Measurements from ENCODE around the gene ZNF618.

Gene ZNF618

DNA sequence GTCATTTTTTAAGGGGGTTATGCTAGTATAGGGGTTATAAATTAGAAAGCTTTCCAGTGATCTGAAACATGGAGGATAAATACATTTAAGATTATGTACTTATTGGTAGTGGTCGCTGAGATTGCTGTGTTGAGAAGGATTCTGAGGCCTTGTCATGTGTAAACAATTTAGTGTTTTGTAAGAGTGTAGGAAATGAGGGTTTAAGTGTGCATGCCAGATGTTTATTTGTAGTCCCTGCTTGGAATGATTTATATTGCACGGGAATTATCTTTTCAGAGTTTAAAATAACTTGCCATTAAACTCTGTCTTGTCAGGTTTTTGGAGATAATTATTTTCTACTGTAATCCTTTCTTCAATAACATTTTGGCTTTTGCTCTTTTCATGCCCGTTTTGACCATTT lies 19.4 kb downstream of the ZNF618 start:
- Histone ChIP-seq H3K27me3 (ENCODE audit: control insufficient read depth, insufficient read depth, low read length) (no peaks in the 10 kb centered on the region), H3K9ac (ENCODE audit: low read depth, low read length) (no peak overlapping the region), H3K36me3 (ENCODE audit: control insufficient read depth, insufficient read depth, low read length) (peaks cover 1% of the 10 kb centered on the region), H3K9me3 (ENCODE audit: control insufficient read depth, insufficient read depth, low read length) (0 out of 2 replicates have a peak, but pooled peaks cover 1% of the 10 kb centered on the region), H3K4me1 (ENCODE audit: control insufficient read depth, insufficient read depth, low read length) (no peaks in the 10 kb centered on the region), H3K4me3 (ENCODE audit: low read depth, low read length) (no peak overlapping the region), H3K27ac (ENCODE audit: low read depth, low read length) (no peak overlapping the region)

DNA sequence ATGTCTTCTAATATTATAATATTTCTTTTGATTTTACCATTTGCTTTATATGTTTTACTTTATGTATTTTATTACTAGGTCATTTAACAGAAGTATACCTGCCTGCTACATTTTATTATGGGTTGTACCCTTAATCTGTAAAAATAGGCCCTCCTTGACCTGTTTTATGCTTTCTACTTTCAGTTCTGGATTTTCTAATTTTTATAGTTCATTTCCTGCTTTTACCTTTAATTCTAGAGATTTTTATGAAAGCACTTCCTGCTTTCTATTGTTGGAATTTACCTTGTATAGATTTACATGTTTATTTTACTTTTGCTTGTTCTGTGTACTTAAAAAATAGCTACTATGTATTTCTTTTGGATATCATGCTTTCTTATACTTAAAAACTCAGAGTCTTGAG lies 20.6 kb downstream of the ZNF618 start:
- Histone ChIP-seq H3K9ac (ENCODE audit: low read depth, low read length) (no peak overlapping the region), H3K4me3 (ENCODE audit: low read depth, low read length) (no peak overlapping the region), H3K9me3 (ENCODE audit: control insufficient read depth, insufficient read depth, low read length) (no peaks in the 10 kb centered on the region), H3K4me1 (ENCODE audit: control insufficient read depth, insufficient read depth, low read length) (no peaks in the 10 kb centered on the region), H3K27me3 (ENCODE audit: control insufficient read depth, insufficient read depth, low read length) (no peaks in the 10 kb centered on the region), H3K27ac (ENCODE audit: low read depth, low read length) (no peak overlapping the region), H3K36me3 (ENCODE audit: control insufficient read depth, insufficient read depth, low read length) (no peaks in the 10 kb centered on the region)

DNA sequence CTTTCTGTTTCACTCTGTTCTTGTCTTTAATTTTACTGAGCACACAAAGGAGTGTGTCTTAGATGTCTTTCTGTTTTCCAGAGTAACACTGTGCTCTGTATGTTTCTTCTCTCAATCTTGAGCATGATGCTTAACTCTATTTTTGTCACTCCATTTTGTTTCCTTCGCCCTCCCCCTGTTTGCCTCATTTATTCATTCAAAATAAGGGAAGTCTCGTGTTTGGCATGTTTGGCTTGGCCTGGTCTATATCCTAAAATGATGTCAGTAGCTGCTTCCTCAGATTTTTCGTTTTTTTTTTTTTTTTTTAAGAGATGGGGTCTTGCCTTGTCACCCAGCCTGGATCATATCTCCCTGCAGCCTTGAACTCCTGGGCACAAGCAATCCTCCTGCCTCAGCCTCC lies 22.0 kb downstream of the ZNF618 start:
- H3K27me3 ChIP-seq (ENCODE audit: control insufficient read depth, insufficient read depth, low read length), result no peaks in the 10 kb centered on the region
- H3K36me3 ChIP-seq (ENCODE audit: control insufficient read depth, insufficient read depth, low read length), result no peaks in the 10 kb centered on the region
- no peak overlapping the region for H3K4me3 ChIP-seq (ENCODE audit: low read depth, low read length)
- H3K9me3 ChIP-seq (ENCODE audit: control insufficient read depth, insufficient read depth, low read length), result no peaks in the 10 kb centered on the region
- H3K27ac ChIP-seq (ENCODE audit: low read depth, low read length), result no peak overlapping the region
- no peak overlapping the region for H3K9ac ChIP-seq (ENCODE audit: low read depth, low read length)
- no peaks in the 10 kb centered on the region for H3K4me1 ChIP-seq (ENCODE audit: control insufficient read depth, insufficient read depth, low read length)

DNA sequence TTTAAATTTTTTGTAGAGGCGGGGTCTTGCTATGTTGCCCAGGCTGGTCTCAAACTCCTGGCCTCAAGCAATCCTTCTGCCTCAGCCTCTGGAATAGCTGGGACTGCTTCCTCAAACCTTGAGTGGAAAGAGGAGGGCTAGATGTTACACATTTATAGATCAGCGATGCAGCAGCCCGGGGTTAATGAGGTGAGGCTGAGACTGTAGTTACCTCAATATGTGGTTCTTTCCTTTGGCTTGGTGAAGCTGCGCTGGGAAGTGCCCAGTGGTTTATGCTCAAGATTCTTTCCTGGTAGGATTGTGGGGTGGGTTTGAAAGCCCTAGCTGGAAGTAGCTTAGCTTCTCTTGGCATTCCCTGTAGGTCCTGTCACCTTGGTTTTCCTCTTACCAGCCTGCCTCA lies 22.5 kb downstream of the ZNF618 start:
- H3K9me3 ChIP-seq (ENCODE audit: control insufficient read depth, insufficient read depth, low read length), result no peaks in the 10 kb centered on the region
- no peak overlapping the region for H3K9ac ChIP-seq (ENCODE audit: low read depth, low read length)
- H3K4me1 ChIP-seq (ENCODE audit: control insufficient read depth, insufficient read depth, low read length), result no peaks in the 10 kb centered on the region
- no peak overlapping the region for H3K4me3 ChIP-seq (ENCODE audit: low read depth, low read length)
- H3K27me3 ChIP-seq (ENCODE audit: control insufficient read depth, insufficient read depth, low read length), result no peaks in the 10 kb centered on the region
- H3K36me3 ChIP-seq (ENCODE audit: control insufficient read depth, insufficient read depth, low read length), result no peaks in the 10 kb centered on the region
- no peak overlapping the region for H3K27ac ChIP-seq (ENCODE audit: low read depth, low read length)

DNA sequence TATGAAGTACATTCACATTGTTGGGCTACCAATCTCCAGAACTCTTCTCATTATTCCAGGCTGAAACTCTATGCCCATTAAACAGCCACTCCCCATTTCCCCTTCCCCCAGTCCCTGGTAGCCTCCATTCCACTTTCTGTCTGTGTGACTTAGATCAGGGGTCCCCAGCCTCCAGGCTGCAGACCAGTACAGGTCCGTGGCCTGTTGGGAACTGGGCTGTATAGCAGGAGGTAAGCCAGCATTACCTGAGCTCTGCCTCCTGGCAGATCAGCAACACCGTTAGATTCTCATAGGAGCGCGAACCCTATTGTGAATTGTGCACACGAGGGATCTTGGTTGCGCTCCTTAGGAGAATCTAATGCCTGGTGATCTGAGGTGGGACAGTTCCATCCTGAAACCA lies 23.1 kb downstream of the ZNF618 start:
- H3K27ac ChIP-seq (ENCODE audit: low read depth, low read length), result no peak overlapping the region
- H3K4me3 ChIP-seq (ENCODE audit: low read depth, low read length), result no peak overlapping the region
- H3K27me3 ChIP-seq (ENCODE audit: control insufficient read depth, insufficient read depth, low read length), result no peaks in the 10 kb centered on the region
- no peaks in the 10 kb centered on the region for H3K36me3 ChIP-seq (ENCODE audit: control insufficient read depth, insufficient read depth, low read length)
- no peaks in the 10 kb centered on the region for H3K4me1 ChIP-seq (ENCODE audit: control insufficient read depth, insufficient read depth, low read length)
- no peak overlapping the region for H3K9ac ChIP-seq (ENCODE audit: low read depth, low read length)
- no peaks in the 10 kb centered on the region for H3K9me3 ChIP-seq (ENCODE audit: control insufficient read depth, insufficient read depth, low read length)

DNA sequence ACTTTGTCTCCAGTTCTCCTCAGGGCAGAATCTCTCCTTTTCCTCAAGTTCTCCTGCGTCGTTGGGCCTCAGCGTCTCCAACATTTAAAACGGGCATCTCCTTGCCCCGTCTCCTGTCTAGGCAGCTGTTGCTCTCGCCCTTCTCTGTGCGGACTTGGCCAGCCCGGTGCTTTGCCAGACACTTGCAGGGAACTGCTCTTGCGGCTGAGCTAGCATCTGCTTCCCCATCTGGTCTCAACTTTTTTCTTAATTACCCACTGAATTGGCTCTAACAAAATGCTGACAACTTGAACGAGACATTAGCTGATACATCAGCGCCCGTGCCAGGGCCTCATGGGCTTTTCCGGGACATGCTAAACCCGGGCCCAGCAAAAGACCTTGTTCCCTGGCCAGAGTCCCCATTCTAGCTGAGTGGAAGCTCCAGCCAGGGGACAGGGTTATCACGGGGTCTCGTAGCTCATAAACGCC lies 25.1 kb downstream of the ZNF618 start:
- Histone ChIP-seq H3K4me3 (ENCODE audit: low read depth, low read length) (no peak overlapping the region), H3K4me1 (ENCODE audit: control insufficient read depth, insufficient read depth, low read length) (no peaks in the 10 kb centered on the region), H3K9ac (ENCODE audit: low read depth, low read length) (no peak overlapping the region), H3K27me3 (ENCODE audit: control insufficient read depth, insufficient read depth, low read length) (no peaks in the 10 kb centered on the region), H3K36me3 (ENCODE audit: control insufficient read depth, insufficient read depth, low read length) (no peaks in the 10 kb centered on the region), H3K27ac (ENCODE audit: low read depth, low read length) (no peak overlapping the region), H3K9me3 (ENCODE audit: control insufficient read depth, insufficient read depth, low read length) (no peaks in the 10 kb centered on the region)

DNA sequence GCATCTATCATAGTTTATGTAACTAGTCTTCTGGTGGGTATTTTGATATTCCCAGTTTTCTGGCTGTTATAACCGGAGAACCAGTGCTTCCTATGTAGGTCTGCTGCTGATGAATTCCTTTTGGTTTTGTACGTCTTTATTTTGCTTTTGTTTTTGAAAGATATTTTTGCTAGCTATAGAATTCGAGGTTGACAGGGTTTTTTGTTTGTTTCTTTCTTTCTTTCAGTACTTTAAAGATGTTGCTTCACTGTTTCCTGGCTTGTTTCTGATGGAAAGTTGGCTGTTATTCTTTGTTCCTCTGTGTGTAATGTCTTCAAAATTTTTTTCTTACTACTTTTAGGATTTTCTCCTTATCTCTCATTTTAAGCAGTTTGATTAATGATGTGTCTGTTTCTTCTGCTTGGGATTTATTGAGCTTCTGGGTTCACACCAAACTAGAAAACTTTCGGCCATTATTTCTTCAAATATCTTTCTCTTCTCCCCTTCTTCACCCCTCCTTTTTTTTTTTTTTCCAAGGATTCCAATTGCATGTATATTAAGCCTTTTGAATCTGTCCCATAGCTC lies 27.5 kb downstream of the ZNF618 start:
- peaks cover 8% of the 10 kb centered on the region; the same call in 1 of the 2 replicates for H3K4me1 ChIP-seq (ENCODE audit: control insufficient read depth, insufficient read depth, low read length)
- H3K4me3 ChIP-seq (ENCODE audit: low read depth, low read length), result no peak overlapping the region
- no peak overlapping the region for H3K27ac ChIP-seq (ENCODE audit: low read depth, low read length)
- H3K36me3 ChIP-seq (ENCODE audit: control insufficient read depth, insufficient read depth, low read length), result no peaks in the 10 kb centered on the region
- H3K9me3 ChIP-seq (ENCODE audit: control insufficient read depth, insufficient read depth, low read length), result no peaks in the 10 kb centered on the region
- H3K27me3 ChIP-seq (ENCODE audit: control insufficient read depth, insufficient read depth, low read length), result no peaks in the 10 kb centered on the region
- H3K9ac ChIP-seq (ENCODE audit: low read depth, low read length), result no peak overlapping the region

DNA sequence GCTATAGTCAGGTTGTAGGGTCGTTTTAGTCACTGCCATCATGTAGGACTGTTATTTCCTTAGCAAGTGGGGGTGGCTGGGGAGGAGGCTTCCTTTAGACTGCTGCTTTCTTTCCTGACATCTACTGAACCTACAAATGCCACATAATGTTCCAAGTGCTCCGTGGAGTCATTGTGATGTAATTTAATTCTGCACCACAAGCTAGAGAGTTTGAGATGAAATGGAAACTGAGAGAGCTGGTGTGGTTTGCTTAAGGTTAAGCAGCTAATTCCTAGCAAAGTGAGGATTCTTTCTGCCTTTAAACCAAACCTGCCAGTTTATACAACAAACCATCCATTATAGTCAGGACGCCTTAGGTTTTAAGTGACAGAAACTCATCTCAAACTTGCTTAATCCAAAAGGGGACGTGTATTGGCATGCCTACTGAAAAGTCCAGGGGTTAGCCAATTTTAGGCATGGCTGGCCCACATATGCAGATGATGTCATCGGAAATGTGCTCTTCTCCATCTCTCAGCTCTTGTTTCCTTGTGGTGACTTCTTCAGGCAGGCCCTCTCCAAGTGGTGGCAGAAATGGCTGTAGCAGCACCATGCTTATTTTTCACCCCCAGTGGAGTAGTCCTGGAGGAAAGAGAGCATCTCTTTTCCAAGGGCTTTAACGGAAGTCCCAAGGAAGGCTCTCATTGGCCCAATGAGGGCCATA lies 30.5 kb downstream of the ZNF618 start:
- H3K9me3 ChIP-seq (ENCODE audit: control insufficient read depth, insufficient read depth, low read length), result no peaks in the 10 kb centered on the region
- no peaks in the 10 kb centered on the region for H3K27me3 ChIP-seq (ENCODE audit: control insufficient read depth, insufficient read depth, low read length)
- no peak overlapping the region for H3K4me3 ChIP-seq (ENCODE audit: low read depth, low read length)
- no peak overlapping the region for H3K9ac ChIP-seq (ENCODE audit: low read depth, low read length)
- peaks cover 9% of the 10 kb centered on the region; the same call in 1 of the 2 replicates for H3K4me1 ChIP-seq (ENCODE audit: control insufficient read depth, insufficient read depth, low read length)
- H3K36me3 ChIP-seq (ENCODE audit: control insufficient read depth, insufficient read depth, low read length), result no peaks in the 10 kb centered on the region
- H3K27ac ChIP-seq (ENCODE audit: low read depth, low read length), result no peak overlapping the region

DNA sequence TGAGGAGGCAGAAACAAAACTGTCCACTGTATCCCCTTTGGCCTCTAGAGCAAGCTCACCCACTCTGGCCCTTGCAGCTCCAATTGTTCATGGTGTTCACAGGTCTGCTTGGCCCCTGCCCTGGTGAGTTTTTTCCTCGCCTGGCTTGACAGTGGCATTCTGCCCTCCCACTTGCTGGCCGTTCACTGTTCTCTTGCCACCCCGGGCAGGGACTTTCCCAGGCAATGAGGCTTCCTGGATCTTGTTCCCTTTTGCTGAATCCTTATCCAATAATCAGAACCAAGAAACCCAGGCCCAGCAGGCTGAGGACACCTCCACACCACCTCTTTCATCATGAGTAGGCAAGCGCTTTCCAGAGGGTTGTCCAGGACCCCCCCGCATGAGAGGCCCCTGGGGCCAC lies 31.2 kb downstream of the ZNF618 start:
- Histone ChIP-seq H3K27ac (ENCODE audit: low read depth, low read length) (peak overlapping the region; percentile 39), H3K4me1 (ENCODE audit: control insufficient read depth, insufficient read depth, low read length) (peaks cover 16% of the 10 kb centered on the region), H3K36me3 (ENCODE audit: control insufficient read depth, insufficient read depth, low read length) (no peaks in the 10 kb centered on the region), H3K9me3 (ENCODE audit: control insufficient read depth, insufficient read depth, low read length) (no peaks in the 10 kb centered on the region), H3K27me3 (ENCODE audit: control insufficient read depth, insufficient read depth, low read length) (no peaks in the 10 kb centered on the region), H3K4me3 (ENCODE audit: low read depth, low read length) (no peak overlapping the region), H3K9ac (ENCODE audit: low read depth, low read length) (no peak overlapping the region)

DNA sequence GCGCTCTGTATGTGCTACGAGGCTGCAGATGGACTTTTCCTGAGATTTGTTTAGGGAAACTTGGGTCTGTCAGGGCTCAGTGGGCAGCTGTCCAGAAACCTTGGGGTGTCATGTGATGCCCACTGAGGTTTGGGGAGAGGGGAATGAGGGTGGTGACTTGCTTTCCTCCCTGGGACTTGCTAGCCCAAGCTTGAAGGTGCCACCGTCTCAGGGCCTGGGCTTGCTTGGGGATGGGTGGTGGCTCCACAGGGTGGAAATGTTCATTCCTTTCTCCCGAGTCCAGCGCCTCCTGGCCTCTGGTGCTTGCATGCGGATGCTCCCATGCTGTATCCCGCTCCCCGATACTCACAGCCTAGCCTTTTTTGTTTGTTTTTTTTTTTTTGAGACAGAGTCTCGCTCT lies 33.3 kb downstream of the ZNF618 start:
- Histone ChIP-seq H3K36me3 (ENCODE audit: control insufficient read depth, insufficient read depth, low read length) (no peaks in the 10 kb centered on the region), H3K4me1 (ENCODE audit: control insufficient read depth, insufficient read depth, low read length) (peaks cover 16% of the 10 kb centered on the region), H3K27me3 (ENCODE audit: control insufficient read depth, insufficient read depth, low read length) (no peaks in the 10 kb centered on the region), H3K27ac (ENCODE audit: low read depth, low read length) (no peak overlapping the region), H3K9me3 (ENCODE audit: control insufficient read depth, insufficient read depth, low read length) (no peaks in the 10 kb centered on the region), H3K4me3 (ENCODE audit: low read depth, low read length) (no peak overlapping the region), H3K9ac (ENCODE audit: low read depth, low read length) (no peak overlapping the region)

DNA sequence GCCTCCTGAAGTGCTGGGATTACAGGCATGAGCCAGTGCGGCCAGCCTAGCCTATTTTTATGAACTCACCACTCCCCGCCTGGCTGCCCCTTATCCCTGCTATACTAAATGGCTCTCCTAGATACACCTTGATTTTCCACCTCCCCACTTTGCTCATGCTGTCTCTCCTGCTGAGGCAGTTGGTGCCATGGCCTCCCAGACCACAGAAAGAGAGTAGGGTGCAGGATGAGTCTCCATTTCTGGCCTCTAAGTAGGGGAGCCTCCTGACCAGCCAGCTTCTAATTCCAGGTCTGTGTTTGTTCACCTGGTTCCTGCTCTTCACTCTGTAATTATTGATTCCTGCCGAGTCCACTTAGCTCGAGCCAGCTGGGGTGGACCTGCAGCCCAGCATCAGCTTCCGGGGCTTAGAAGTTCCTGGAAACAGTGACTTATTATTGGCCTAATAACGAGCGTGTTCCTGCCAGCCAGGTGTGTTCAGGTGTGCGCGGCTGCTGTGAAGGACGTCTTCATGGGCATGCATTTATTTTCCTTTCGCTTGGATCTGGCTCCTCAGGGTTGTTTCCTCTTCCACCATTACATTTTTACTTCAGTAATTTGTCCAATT lies 34.0 kb downstream of the ZNF618 start:
- H3K36me3 ChIP-seq (ENCODE audit: control insufficient read depth, insufficient read depth, low read length), result no peaks in the 10 kb centered on the region

More for the DNA sequence above, 34.0 kb downstream of the ZNF618 start:
- Histone ChIP-seq H3K9me3 (ENCODE audit: control insufficient read depth, insufficient read depth, low read length) (no peaks in the 10 kb centered on the region), H3K27me3 (ENCODE audit: control insufficient read depth, insufficient read depth, low read length) (no peaks in the 10 kb centered on the region), H3K4me1 (ENCODE audit: control insufficient read depth, insufficient read depth, low read length) (peaks cover 16% of the 10 kb centered on the region), H3K4me3 (ENCODE audit: low read depth, low read length) (no peak overlapping the region), H3K27ac (ENCODE audit: low read depth, low read length) (no peak overlapping the region), H3K9ac (ENCODE audit: low read depth, low read length) (no peak overlapping the region)
